K562 (cell line): ENCODE measurements around the gene SLC14A1. TPM values are rescaled to one million over a fixed set of nuclear protein-coding genes. Genes with fewer than 3 reads are reported as not detected.

ENCODE experiments used
- CBX1 ChIP-seq: sonication (generic); IDR thresholded peaks from 2 replicates; pipeline ENCODE4 v1.6.1; 2016; ENCODE audit warnings: antibody characterized with exemption, low read depth, mild to moderate bottlenecking
- DIDO1 ChIP-seq: fragments of 450-650 bp; IDR thresholded peaks from 2 replicates; pipeline ENCODE4 v1.6.1; 2016; ENCODE audit warnings: low read depth, missing biosample characterization, missing genetic modification characterization
- FOXA3 ChIP-seq, 2 experiments: fragments of 450-650 bp in 1 of 2; sonication (generic) in 1 of 2; formaldehyde crosslinking; IDR thresholded peaks in 1 of 2; conservative IDR thresholded peaks in 1 of 2; 2 replicates each; pipeline versions ENCODE4 v1.4.0 to v1.8.0; 2020 to 2022; ENCODE audit warnings: mild to moderate bottlenecking in 2 of 2, missing genetic modification reagents in 1 of 2
- GTF2A2 ChIP-seq: IDR thresholded peaks from 2 replicates; pipeline ENCODE4 v1.6.1; 2016; ENCODE audit warnings: mild to moderate bottlenecking, missing genetic modification characterization, missing compliant biosample characterization
- NFIC ChIP-seq: fragments of 450-650 bp; IDR thresholded peaks from 2 replicates; pipeline ENCODE4 v1.6.1; 2017; ENCODE audit warnings: mild to moderate bottlenecking, inconsistent platforms
- PHF20 ChIP-seq: fragments of 450-650 bp; IDR thresholded peaks from 2 replicates; pipeline ENCODE4 v1.6.1; 2018; ENCODE audit not compliant: partially characterized antibody
- PHF8 ChIP-seq: fragments of 200-600 bp; sonication (generic); IDR thresholded peaks from 2 replicates; pipeline ENCODE4 v1.6.1; 2012; ENCODE audit warnings: mixed run types, mild to moderate bottlenecking, inconsistent platforms, low read length, moderate library complexity, borderline replicate concordance
- PTRF ChIP-seq: fragments of 450-650 bp; IDR thresholded peaks from 2 replicates; pipeline ENCODE4 v1.6.1; 2016; ENCODE audit warnings: mild to moderate bottlenecking, missing genetic modification characterization, missing compliant biosample characterization
- RBFOX2 ChIP-seq: fragments of 200-400 bp; formaldehyde crosslinking; IDR thresholded peaks from 2 replicates; pipeline ENCODE4 v1.6.1; 2017; ENCODE audit warnings: low read depth, mild to moderate bottlenecking, low read length, moderate library complexity
- SMAD4 ChIP-seq: fragments of 250-450 bp; sonication (Bioruptor Pico); conservative IDR thresholded peaks from 2 replicates; pipeline ENCODE4 v1.8.0; 2021; ENCODE audit warnings: inconsistent platforms, mild to moderate bottlenecking, moderate library complexity
- SRSF3 ChIP-seq: fragments of 200-400 bp; formaldehyde crosslinking; IDR thresholded peaks from 2 replicates; pipeline ENCODE4 v1.6.1; 2016; ENCODE audit warnings: mild to moderate bottlenecking, low read length, moderate library complexity; ENCODE audit not compliant: insufficient read depth
- ZNF133 ChIP-seq: fragments of 250-450 bp; sonication (Bioruptor Pico); IDR thresholded peaks from 2 replicates; pipeline ENCODE4 v1.4.0; 2020; ENCODE audit warnings: mild to moderate bottlenecking
- ZNF232 ChIP-seq: sonication (generic); formaldehyde crosslinking; IDR thresholded peaks from 2 replicates; pipeline ENCODE4 v1.8.0; 2022; ENCODE audit warnings: mild to moderate bottlenecking, missing genetic modification reagents
- ZNF274 ChIP-seq: IDR thresholded peaks from 2 replicates; pipeline ENCODE4 v1.6.1; 2011; ENCODE audit warnings: low read depth, mild to moderate bottlenecking, low read length, moderate library complexity, borderline replicate concordance
- ZNF551 ChIP-seq: fragments of 250-450 bp; sonication (Bioruptor Pico); IDR thresholded peaks from 2 replicates; pipeline ENCODE4 v1.5.0; 2021; ENCODE audit warnings: mild to moderate bottlenecking, moderate library complexity
- ZNF707 ChIP-seq: fragments of 250-450 bp; sonication (Bioruptor Pico); conservative IDR thresholded peaks from 2 replicates; pipeline ENCODE4 v1.8.0; 2022; ENCODE audit warnings: inconsistent platforms, mild to moderate bottlenecking, moderate library complexity
- ZNF77 ChIP-seq: fragments of 250-450 bp; sonication (Bioruptor Pico); IDR thresholded peaks from 2 replicates; pipeline ENCODE4 v1.5.0; 2020
- polyA plus RNA-seq, 8 experiments: library from polyadenylated mRNA; depleted of rRNA in 4 of 8; stranded (reverse) in 5 of 8; unstranded in 3 of 8; fragments of >200 nt; fragmentation: Nextera tagmentation in 2 of 8; fragmentation: Illumina TruSeq in 1 of 8; extraction: Ambion mirVana in 2 of 8; extraction: Trizol in 1 of 8; gene quantifications; 2 replicates each; pipeline versions ENCODE4 v1.2.1 to v1.2.3, GENCODE V29; 2011 to 2014; ENCODE audit warnings: inconsistent platforms in 1 of 8, missing spikeins in 1 of 8
- total RNA-seq, 7 experiments: library from RNA; depleted of rRNA in 6 of 7; stranded (reverse); fragments of >200 nt in 6 of 7; fragmentation: Illumina TruSeq in 2 of 7; extraction: Trizol in 2 of 7; gene quantifications; 2 replicates each; pipeline versions ENCODE4 v1.2.1 to v1.2.3, GENCODE V29; 2011 to 2021; ENCODE audit warnings: low replicate concordance in 1 of 7
- TF ChIP-seq, protein P1 (sequence below): fragments of 450-650 bp; formaldehyde crosslinking; conservative IDR thresholded peaks from 2 replicates; pipeline ENCODE4 v1.4.0; 2022; ENCODE audit warnings: mild to moderate bottlenecking, missing genetic modification characterization
- TF ChIP-seq, protein P2 (sequence below): sonication (generic); formaldehyde crosslinking; IDR thresholded peaks from 2 replicates; pipeline ENCODE4 v1.8.0; 2022; ENCODE audit warnings: mild to moderate bottlenecking, low read depth, missing genetic modification reagents
- TF ChIP-seq, protein P3 (sequence below): IDR thresholded peaks from 2 replicates; pipeline ENCODE4 v1.6.1; 2011; ENCODE audit not compliant: insufficient read length; ENCODE audit errors: extremely low read depth
- TF ChIP-seq, protein P4 (sequence below): fragments of 450-650 bp; formaldehyde crosslinking; IDR thresholded peaks from 2 replicates; pipeline ENCODE4 v1.4.0; 2020; ENCODE audit warnings: mild to moderate bottlenecking
- TF ChIP-seq, protein P5 (sequence below): fragments of 450-650 bp; formaldehyde crosslinking; IDR thresholded peaks from 2 replicates; pipeline ENCODE4 v1.4.0; 2022; ENCODE audit warnings: missing genetic modification characterization
- TF ChIP-seq, protein P6 (sequence below): sonication (generic); formaldehyde crosslinking; IDR thresholded peaks from 2 replicates; pipeline ENCODE4 v1.8.1; 2022; ENCODE audit warnings: missing genetic modification reagents

The SLC14A1 gene
- total and polyA plus RNA-seq, 9 of the 15 experiments (the other 6 are each of a cell fraction or from before 2014, with no cell fraction given): 0.14 to 0.40 (median 0.20) TPM; not detected in 6

DNA sequence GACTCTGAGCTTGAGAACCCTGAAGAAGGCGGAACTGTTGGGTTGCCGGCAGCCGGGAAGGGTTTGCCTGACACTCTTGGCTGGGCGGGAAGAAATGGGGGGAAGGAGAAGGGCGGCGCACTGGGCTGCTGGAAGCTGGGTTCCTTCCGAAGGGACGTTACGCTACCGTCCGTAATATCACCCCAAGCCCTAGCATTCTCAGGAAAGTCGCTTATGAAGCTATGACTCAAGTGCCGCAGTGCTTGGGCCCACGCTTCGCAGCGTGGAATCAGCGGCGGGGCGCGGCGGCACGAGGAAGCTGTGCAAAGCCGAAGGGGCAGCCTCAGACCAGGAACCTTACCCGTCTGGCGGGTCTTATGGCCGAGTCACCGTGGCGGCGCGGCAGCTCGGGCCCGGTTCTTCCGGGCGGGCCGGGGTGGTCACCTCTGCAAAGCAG, 51.3 kb downstream of the SLC14A1 start (continued):
- TF ChIP-seq, protein P1, sequence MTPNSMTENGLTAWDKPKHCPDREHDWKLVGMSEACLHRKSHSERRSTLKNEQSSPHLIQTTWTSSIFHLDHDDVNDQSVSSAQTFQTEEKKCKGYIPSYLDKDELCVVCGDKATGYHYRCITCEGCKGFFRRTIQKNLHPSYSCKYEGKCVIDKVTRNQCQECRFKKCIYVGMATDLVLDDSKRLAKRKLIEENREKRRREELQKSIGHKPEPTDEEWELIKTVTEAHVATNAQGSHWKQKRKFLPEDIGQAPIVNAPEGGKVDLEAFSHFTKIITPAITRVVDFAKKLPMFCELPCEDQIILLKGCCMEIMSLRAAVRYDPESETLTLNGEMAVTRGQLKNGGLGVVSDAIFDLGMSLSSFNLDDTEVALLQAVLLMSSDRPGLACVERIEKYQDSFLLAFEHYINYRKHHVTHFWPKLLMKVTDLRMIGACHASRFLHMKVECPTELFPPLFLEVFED (CRISPR knock-in tag): no peak
- TF ChIP-seq ZNF274 (no peak), NFIC (no peak), ZNF133 (CRISPR knock-in tag) (no peak), ZNF551 (CRISPR knock-in tag) (no peak), CBX1 (peak; percentile 69; the same call in 1 of the 2 replicates), PHF8 (peak; percentile 33; the same call in 1 of the 2 replicates), ZNF707 (CRISPR knock-in tag) (no peak), GTF2A2 (tag) (peak; percentile 80), SRSF3 (no peak), RBFOX2 (peak; percentile 66), DIDO1 (peak; percentile 84), FOXA3 (CRISPR knock-in tag; conservative IDR thresholded peaks at IDR 0.05 in 1 of 2, IDR thresholded peaks at IDR 0.05 in 1 of 2) (no peak), PHF20 (peak; percentile 64), ZNF232 (no peak), SMAD4 (CRISPR knock-in tag) (0 out of 2 replicates have a peak, but pooled peaks have one; percentile 18), ZNF77 (CRISPR knock-in tag) (no peak), PTRF (no peak)
- TF ChIP-seq, protein P2, sequence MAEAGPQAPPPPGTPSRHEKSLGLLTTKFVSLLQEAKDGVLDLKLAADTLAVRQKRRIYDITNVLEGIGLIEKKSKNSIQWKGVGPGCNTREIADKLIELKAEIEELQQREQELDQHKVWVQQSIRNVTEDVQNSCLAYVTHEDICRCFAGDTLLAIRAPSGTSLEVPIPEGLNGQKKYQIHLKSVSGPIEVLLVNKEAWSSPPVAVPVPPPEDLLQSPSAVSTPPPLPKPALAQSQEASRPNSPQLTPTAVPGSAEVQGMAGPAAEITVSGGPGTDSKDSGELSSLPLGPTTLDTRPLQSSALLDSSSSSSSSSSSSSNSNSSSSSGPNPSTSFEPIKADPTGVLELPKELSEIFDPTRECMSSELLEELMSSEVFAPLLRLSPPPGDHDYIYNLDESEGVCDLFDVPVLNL (CRISPR knock-in tag): no peak
- TF ChIP-seq, protein P3, sequence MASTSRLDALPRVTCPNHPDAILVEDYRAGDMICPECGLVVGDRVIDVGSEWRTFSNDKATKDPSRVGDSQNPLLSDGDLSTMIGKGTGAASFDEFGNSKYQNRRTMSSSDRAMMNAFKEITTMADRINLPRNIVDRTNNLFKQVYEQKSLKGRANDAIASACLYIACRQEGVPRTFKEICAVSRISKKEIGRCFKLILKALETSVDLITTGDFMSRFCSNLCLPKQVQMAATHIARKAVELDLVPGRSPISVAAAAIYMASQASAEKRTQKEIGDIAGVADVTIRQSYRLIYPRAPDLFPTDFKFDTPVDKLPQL: no peak
- TF ChIP-seq, protein P4, sequence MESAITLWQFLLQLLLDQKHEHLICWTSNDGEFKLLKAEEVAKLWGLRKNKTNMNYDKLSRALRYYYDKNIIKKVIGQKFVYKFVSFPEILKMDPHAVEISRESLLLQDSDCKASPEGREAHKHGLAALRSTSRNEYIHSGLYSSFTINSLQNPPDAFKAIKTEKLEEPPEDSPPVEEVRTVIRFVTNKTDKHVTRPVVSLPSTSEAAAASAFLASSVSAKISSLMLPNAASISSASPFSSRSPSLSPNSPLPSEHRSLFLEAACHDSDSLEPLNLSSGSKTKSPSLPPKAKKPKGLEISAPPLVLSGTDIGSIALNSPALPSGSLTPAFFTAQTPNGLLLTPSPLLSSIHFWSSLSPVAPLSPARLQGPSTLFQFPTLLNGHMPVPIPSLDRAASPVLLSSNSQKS: no peak
- TF ChIP-seq, protein P5, sequence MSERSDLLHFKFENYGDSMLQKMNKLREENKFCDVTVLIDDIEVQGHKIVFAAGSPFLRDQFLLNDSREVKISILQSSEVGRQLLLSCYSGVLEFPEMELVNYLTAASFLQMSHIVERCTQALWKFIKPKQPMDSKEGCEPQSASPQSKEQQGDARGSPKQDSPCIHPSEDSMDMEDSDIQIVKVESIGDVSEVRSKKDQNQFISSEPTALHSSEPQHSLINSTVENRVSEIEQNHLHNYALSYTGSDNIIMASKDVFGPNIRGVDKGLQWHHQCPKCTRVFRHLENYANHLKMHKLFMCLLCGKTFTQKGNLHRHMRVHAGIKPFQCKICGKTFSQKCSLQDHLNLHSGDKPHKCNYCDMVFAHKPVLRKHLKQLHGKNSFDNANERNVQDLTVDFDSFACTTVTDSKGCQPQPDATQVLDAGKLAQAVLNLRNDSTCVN (CRISPR knock-in tag): no peak
- TF ChIP-seq, protein P6, sequence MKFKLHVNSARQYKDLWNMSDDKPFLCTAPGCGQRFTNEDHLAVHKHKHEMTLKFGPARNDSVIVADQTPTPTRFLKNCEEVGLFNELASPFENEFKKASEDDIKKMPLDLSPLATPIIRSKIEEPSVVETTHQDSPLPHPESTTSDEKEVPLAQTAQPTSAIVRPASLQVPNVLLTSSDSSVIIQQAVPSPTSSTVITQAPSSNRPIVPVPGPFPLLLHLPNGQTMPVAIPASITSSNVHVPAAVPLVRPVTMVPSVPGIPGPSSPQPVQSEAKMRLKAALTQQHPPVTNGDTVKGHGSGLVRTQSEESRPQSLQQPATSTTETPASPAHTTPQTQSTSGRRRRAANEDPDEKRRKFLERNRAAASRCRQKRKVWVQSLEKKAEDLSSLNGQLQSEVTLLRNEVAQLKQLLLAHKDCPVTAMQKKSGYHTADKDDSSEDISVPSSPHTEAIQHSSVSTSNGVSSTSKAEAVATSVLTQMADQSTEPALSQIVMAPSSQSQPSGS: no peak
